K562 (cell line): ENCODE data around the gene EDRF1. TPM values are rescaled to one million over a fixed set of nuclear protein-coding genes. Genes with fewer than 3 reads are reported as not detected.

Source experiments
- ARHGAP35 ChIP-seq: fragments of 450-650 bp; IDR thresholded peaks from 2 replicates; pipeline ENCODE4 v1.6.1; 2018; ENCODE audit not compliant: partially characterized antibody
- C11orf30 ChIP-seq: fragments of 450-650 bp; IDR thresholded peaks from 2 replicates; pipeline ENCODE4 v1.6.1; 2016; ENCODE audit warnings: low read depth, mild to moderate bottlenecking
- ELF1 ChIP-seq: fragments of 200-800 bp; sonication (Bioruptor generic); IDR thresholded peaks from 2 replicates; pipeline ENCODE4 v1.6.1; 2016; ENCODE audit warnings: missing genetic modification characterization, missing compliant biosample characterization
- HBP1 ChIP-seq: fragments of 450-650 bp; formaldehyde crosslinking; IDR thresholded peaks from 2 replicates; pipeline ENCODE4 v1.4.0; 2022; ENCODE audit warnings: missing genetic modification characterization
- HDAC3 ChIP-seq: fragments of 450-650 bp; IDR thresholded peaks from 2 replicates; pipeline ENCODE4 v1.6.1; 2018; ENCODE audit warnings: borderline replicate concordance, mild to moderate bottlenecking, moderate library complexity; ENCODE audit not compliant: partially characterized antibody
- MEF2D ChIP-seq: conservative IDR thresholded peaks from 2 replicates; pipeline ENCODE4 v1.6.1; 2016; ENCODE audit warnings: low read depth, missing genetic modification characterization, missing compliant biosample characterization
- PTRF ChIP-seq: fragments of 450-650 bp; IDR thresholded peaks from 2 replicates; pipeline ENCODE4 v1.6.1; 2016; ENCODE audit warnings: mild to moderate bottlenecking, missing genetic modification characterization, missing compliant biosample characterization
- TAF7 ChIP-seq: fragments of 450-650 bp; IDR thresholded peaks from 2 replicates; pipeline ENCODE4 v1.6.1; 2016; ENCODE audit warnings: missing genetic modification characterization, missing compliant biosample characterization
- ZBTB40 ChIP-seq, 2 experiments: fragments of 450-650 bp in 1 of 2; sonication (generic) in 1 of 2; formaldehyde crosslinking in 1 of 2; IDR thresholded peaks; 2 replicates each; pipeline versions ENCODE4 v1.7.1 to v1.9.0; 2016 to 2022; ENCODE audit warnings: inconsistent platforms in 1 of 2, mild to moderate bottlenecking in 1 of 2, missing genetic modification reagents in 1 of 2
- ZC3H4 ChIP-seq: sonication (generic); formaldehyde crosslinking; IDR thresholded peaks from 2 replicates; pipeline ENCODE4 v1.9.0; 2021; ENCODE audit warnings: missing genetic modification reagents, borderline replicate concordance
- ZFX ChIP-seq: sonication (generic); formaldehyde crosslinking; IDR thresholded peaks from 2 replicates; pipeline ENCODE4 v1.8.0; 2022; ENCODE audit warnings: mild to moderate bottlenecking, missing genetic modification reagents, moderate library complexity
- ZNF395 ChIP-seq: fragments of 200-800 bp; sonication (Bioruptor generic); IDR thresholded peaks from 2 replicates; pipeline ENCODE4 v1.6.1; 2017; ENCODE audit warnings: missing genetic modification characterization, missing compliant biosample characterization
- polyA plus RNA-seq, 8 experiments: library from polyadenylated mRNA; depleted of rRNA in 4 of 8; stranded (reverse) in 5 of 8; unstranded in 3 of 8; fragments of >200 nt; fragmentation: Nextera tagmentation in 2 of 8; fragmentation: Illumina TruSeq in 1 of 8; extraction: Ambion mirVana in 2 of 8; extraction: Trizol in 1 of 8; gene quantifications; 2 replicates each; pipeline versions ENCODE4 v1.2.1 to v1.2.3, GENCODE V29; 2011 to 2014; ENCODE audit warnings: inconsistent platforms in 1 of 8, missing spikeins in 1 of 8
- total RNA-seq, 7 experiments: library from RNA; depleted of rRNA in 6 of 7; stranded (reverse); fragments of >200 nt in 6 of 7; fragmentation: Illumina TruSeq in 2 of 7; extraction: Trizol in 2 of 7; gene quantifications; 2 replicates each; pipeline versions ENCODE4 v1.2.1 to v1.2.3, GENCODE V29; 2011 to 2021; ENCODE audit warnings: low replicate concordance in 1 of 7

Gene EDRF1
- total and polyA plus RNA-seq, 9 of the 15 experiments (the other 6 are each of a cell fraction or from before 2014, with no cell fraction given), result 7.6 to 26.0 (median 18.6) TPM

- TF ChIP-seq ZBTB40 (IDR thresholded peaks at IDR 0.05) (peak; percentile 87), ZBTB40 (CRISPR knock-in tag; IDR thresholded peaks at IDR 0.05) (no peak), ZFX (CRISPR knock-in tag) (peak; percentile 88), ARHGAP35 (peak; percentile 78), HBP1 (CRISPR knock-in tag) (no peak), PTRF (tag) (no peak), C11orf30 (peak; percentile 49), ELF1 (peak; percentile 90), ZC3H4 (CRISPR knock-in tag) (no peak), ZNF395 (CRISPR knock-in tag) (0 out of 2 replicates have a peak, but pooled peaks have one; percentile 54), MEF2D (tag) (no peak), HDAC3 (no peak), TAF7 (peak; percentile 44; the same call in 1 of the 2 replicates)
Measured at GRCh38 chr10:125719173-125720001, at the start of gene EDRF1 (continued).
